NCI-H187 (cell line): ENCODE results near the gene CGN.

Experiments
- DNase-seq, 2 experiments: peaks; one replicate each; lab custom pipeline; 2025; lab: John Stamatoyannopoulos, UW

The CGN gene

GRCh38 chr1:151523326-151523725 lies 12.1 kb downstream of the CGN start:
- DNase-seq = no peak

GRCh38 chr1:151524736-151525135 lies 13.5 kb downstream of the CGN start:
- no peak for DNase-seq

- DNase-seq = no peak
Observed at GRCh38 chr1:151526735-151527525, 15.7 kb downstream of the CGN start.

DNA sequence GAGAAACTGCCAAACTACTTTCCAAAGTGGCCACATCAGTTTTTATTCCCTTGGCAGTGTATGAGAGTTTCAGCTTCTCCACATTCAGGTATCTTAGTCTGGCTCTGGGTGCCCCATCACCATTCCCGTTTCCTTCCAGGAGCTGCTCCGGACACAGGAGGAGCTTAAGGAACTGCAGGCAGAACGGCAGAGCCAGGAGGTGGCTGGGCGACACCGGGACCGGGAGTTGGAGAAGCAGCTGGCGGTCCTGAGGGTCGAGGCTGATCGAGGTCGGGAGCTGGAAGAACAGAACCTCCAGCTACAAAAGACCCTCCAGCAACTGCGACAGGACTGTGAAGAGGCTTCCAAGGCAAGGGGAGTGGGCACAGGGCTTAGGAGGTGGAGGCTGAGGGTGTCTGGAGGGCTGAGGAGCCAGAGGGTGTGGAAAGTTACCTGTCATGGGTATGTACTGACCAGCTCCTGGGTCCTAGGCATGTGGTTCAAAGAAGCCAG lies 18.1 kb downstream of the CGN start:
- no peak for DNase-seq

DNA sequence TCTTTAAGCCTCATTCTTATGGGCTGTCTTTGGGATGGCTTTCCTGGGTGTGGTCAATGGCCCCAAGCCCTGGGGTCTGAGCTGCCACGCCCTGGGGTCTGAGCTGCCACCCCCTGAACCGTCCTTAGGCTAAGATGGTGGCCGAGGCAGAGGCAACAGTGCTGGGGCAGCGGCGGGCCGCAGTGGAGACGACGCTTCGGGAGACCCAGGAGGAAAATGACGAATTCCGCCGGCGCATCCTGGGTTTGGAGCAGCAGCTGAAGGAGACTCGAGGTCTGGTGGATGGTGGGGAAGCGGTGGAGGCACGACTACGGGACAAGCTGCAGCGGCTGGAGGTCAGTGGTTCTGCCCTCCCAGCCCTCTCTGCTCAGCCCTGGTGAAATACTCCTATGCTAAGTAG lies 18.6 kb downstream of the CGN start:
- DNase-seq = no peak

GRCh38 chr1:151530461-151530860 lies 19.3 kb downstream of the CGN start:
- no peak for DNase-seq

GRCh38 chr1:151533870-151534269 lies 22.7 kb downstream of the CGN start:
- no peak for DNase-seq

DNA sequence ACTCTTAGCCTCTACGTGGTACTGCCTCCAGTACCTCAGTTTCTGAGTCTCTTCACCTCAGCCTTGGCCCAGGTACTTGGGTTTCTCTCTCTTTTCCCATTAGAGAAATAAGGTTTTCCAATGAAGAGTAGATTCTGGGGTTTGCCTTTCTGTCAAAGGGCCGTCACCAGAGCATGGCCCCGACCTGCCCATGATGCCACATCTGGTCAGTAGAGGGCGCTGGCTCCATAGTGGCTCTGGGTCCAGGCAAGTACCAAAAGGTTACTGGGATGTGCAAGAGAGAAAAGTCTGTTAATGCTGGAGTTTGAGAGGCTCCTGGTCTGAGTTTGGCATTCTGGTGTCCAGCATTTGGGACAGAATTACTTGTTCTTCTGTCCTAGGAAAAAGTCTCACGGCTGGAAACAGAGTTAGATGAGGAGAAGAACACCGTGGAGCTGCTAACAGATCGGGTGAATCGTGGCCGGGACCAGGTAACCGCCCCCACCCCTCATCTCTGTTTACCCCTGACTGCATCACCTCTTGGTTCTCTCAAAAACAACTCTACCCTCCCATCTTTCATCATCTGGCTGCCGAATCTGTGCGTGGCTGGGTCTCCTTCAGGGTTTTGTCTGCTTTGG lies 23.6 kb downstream of the CGN start:
- peak; percentile 44 to 49 for DNase-seq

DNA sequence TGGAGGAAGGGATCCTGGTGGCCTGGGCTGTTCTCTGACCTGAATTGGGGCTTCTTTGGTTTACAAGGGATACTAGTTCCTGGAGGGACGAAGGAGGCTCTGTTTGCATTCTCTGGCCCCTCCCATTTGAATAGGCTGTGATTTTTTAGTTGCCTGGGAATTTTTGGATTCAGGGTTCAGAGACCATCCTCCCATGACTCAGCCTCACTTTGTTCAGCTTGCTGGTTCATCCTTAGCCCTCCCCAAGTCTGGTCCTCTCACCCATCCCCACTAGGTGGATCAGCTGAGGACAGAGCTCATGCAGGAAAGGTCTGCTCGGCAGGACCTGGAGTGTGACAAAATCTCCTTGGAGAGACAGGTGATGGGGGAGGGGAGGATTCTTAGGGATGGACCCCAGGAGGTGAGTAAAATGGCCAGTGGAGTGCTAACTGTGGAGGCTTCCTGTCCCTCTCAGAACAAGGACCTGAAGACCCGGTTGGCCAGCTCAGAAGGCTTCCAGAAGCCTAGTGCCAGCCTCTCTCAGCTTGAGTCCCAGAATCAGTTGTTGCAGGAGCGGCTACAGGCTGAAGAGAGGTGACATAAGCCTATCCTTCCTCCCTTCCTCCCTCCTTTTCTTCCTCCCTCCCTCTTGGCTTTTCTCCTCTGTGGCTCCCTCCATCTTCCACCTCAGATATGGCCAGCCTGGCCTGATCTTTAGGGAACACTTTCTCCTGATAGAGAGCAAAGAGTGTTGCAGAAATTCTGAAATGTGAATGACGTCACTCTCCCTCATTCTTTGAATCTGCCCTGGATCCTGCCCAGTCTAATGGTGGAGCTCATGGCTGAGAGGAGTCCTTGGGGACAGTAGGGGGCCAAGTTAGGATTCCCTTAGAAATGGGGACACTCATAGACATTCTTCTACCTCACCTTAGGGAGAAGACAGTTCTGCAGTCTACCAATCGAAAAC lies 24.4 kb downstream of the CGN start:
- no peak for DNase-seq

GRCh38 chr1:151536499-151536898 lies 25.3 kb downstream of the CGN start:
- no peak for DNase-seq

- DNase-seq = no peak
Observed at GRCh38 chr1:151537112-151537511, 25.9 kb downstream of the CGN start.

GRCh38 chr1:151539321-151540020 lies 28.3 kb downstream of the CGN start:
- peak; percentile 99 to 100 for DNase-seq

DNA sequence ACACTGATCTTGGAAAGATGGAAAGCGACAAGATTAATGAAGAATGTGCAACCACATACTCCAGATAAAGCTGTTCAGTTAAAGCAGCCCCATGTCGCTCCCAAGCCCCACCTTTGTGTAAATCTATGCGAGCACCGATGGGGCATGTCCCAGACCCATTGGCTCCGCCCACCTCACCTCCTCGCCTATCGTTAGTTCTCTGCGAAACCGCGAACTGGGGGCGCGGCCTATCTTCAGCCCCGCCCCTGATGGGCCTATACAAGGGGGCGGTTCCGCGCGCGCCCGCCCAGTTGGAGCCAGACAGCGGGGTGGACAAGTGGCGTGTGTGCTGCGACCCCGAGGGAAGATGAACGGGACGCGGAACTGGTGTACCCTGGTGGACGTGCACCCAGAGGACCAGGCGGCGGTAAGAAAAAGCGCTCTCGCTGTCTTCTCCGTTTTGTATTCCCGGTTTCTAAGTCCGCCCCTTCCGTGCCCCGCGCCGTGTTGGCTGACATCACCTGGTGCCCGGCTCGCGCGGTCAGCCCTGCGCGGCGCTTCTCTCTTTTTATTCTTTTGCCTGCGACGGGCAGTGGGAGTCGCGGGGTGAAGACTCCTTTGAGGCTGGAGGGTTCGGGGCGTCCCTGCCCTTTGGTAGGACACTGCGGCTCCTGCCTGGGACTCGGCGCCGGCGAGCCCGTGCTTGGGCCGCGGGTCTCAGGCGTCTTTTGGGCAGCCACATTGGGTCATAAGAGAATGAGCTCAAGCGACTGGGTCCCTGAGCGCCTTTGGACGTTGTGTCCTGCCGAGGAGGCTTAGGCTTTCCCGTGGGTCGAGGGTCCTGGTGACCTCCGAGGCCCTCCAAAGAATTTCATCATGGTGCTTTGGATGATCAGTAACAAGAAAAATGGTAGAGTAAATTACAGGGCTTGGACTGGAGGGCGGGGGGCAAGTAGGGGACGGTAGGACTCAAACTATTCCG lies 29.1 kb downstream of the CGN start, which contains the start of gene TUFT1:
Gene TUFT1 (plus strand): TSS at position 289 of the 961 bp plus-strand sequence. CDS start 58 bp downstream, at position 347.
- DNase-seq = peak; percentile 99 to 100

DNA sequence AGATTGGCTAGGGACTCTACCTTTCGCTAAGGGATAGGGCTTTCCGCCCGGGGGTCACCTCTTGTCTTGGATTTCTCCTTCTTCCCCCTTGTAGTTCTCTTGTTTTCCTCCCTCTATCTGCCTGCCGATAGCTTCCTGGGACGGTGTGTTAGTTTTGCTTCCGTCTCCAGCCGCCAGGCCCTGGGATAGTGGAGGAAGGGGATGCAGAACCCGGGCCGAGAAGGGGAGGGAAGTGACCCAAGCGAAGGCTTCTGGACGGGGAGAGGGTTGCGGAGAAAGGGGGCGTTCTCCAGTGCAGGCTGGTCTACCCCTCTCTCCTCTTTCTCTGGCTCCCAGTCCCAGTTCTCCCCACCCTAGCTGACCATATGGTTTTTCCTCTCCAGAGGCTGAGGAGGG lies 29.8 kb downstream of the CGN start:
- no peak for DNase-seq

DNA sequence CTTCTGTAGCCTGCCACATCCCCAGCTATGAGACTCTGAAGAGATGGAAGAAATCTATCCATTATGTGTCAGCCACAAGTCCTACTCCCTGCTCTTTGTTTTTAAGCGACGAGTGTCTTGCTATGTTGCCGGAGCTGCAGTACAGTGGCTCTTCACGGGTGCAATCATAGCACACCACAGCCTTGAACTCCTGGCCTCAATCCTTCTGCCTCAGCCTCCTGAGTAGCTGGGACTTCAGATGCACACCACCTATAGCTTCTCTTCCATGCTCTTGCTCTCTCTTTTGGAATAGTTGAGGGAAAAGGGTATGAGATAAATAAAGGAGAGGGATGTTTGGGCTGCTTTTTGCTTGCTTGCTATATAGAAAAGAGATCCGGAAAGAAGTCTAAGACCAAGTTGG lies 30.6 kb downstream of the CGN start:
- no peak for DNase-seq

DNA sequence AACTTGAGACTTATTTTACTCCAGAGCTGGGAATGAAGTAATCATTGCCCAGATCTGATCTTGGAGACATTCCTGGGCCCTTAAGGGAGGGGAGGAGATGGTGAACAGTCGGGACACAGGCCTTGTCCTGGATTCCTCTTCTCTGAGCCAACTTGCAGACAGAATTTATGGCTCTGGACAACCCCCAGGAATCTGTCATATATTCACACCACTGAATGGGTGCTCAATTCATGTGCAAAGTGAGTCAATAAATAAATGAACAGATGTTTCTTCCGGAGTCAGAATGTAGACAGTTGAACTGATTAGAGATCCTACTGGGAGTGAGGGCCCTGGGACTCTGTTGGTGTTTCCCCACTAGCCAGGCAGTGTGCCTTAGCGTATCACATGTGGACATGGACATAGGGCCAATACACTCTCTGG lies 31.5 kb downstream of the CGN start:
- no peak for DNase-seq

DNA sequence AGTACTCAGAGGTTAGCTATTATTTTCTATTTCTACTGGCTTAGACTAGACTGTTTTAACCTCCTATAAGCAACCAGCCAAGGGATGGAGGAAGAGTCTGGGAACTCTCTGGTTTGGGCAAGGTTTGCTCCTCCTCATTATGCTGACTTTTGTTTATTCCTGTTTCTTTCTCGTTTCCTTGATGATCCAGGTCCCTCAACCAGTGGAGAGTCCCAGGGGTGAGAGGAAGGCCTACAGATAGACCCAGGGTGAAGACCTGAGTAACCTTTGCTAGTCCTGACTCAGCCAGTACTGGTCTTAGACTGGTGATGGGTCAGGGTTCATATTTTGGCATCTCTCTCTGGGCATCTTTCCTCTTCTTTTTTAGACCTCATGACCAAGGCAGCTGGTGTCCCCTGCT lies 34.4 kb downstream of the CGN start:
- no peak for DNase-seq

- DNase-seq = no peak
Observed at GRCh38 chr1:151546011-151546925, 35.1 kb downstream of the CGN start.
